Astrocyte of the cerebellum (primary cell): ENCODE results near the gene SHROOM2.

Experiments
- DNase-seq: peaks from one replicate; pipeline ENCODE4 v3.0.0-alpha.2; 2011; ENCODE audit warnings: low read depth
- H3K4me3 ChIP-seq: 2 replicates; pipeline ENCODE4 v1.5.1; 2011; ENCODE audit warnings: mild to moderate bottlenecking, low read depth, low read length, moderate library complexity
- CTCF ChIP-seq: IDR thresholded peaks from 2 replicates; pipeline ENCODE4 v1.5.1; 2012; ENCODE audit warnings: low read length, low read depth, moderate library complexity, mild to moderate bottlenecking; ENCODE audit errors: missing control alignments
- in situ Hi-C: cut with HindIII; loops from 2 replicates; pipeline ENCODE4 v1.10.0; 2017; ENCODE audit warnings: low sequenced_read_pairs

Gene SHROOM2

GRCh38 chrX:9995855-9996339 is 209.7 kb downstream of the SHROOM2 start:
- in situ Hi-C loops, result no loop called here
- DNase-seq, result peak; percentile 64
- TF ChIP-seq CTCF, result peak; percentile 86
- no peak overlapping the region for H3K4me3 ChIP-seq

- in situ Hi-C loops, result no loop called here
- no peak for DNase-seq
- no peak for TF ChIP-seq CTCF
- no peak overlapping the region for H3K4me3 ChIP-seq
Measured at GRCh38 chrX:9997041-9997440, 210.8 kb downstream of the SHROOM2 start.

GRCh38 chrX:9997524-9997923 is 211.3 kb downstream of the SHROOM2 start:
- DNase-seq, result no peak
- no peak for TF ChIP-seq CTCF
- H3K4me3 ChIP-seq, result no peak overlapping the region
- in situ Hi-C loops, result no loop called here
